SH-SY5Y (cell line): ENCODE results near the gene HMBS.

Source experiments
- GATA2 ChIP-seq: IDR thresholded peaks from 2 replicates; pipeline ENCODE4 v1.6.1; 2011; ENCODE audit warnings: mild to moderate bottlenecking, low read depth, low read length
- GATA3 ChIP-seq: IDR thresholded peaks from 2 replicates; pipeline ENCODE4 v1.6.1; 2011; ENCODE audit warnings: low read depth, mild to moderate bottlenecking, low read length, moderate library complexity

- TF ChIP-seq GATA2 = no peak
- no peak for TF ChIP-seq GATA3
Observed at GRCh38 chr11:119095066-119095880, 10.6 kb downstream of the HMBS start.
